PFSK-1 (cell line): Measurements from ENCODE around the gene FARS2.

Experiments used
- POLR2AphosphoS5 ChIP-seq: IDR thresholded peaks from 2 replicates; pipeline ENCODE4 v1.6.1; 2012; ENCODE audit warnings: low read depth, mild to moderate bottlenecking, control low read depth, low read length, moderate library complexity
- REST ChIP-seq, 2 experiments: IDR thresholded peaks; 2 replicates each; pipeline versions ENCODE4 v1.6.1 to v1.8.0; 2011 to 2012; ENCODE audit warnings: low read depth in 2 of 2, low read length in 2 of 2, control low read depth in 1 of 2, inconsistent platforms in 1 of 2, mild to moderate bottlenecking in 1 of 2, moderate library complexity in 1 of 2; ENCODE audit not compliant: insufficient read depth in 1 of 2
- SIN3A ChIP-seq: IDR thresholded peaks from 2 replicates; pipeline ENCODE4 v1.6.1; 2012; ENCODE audit warnings: mild to moderate bottlenecking, low read length, moderate library complexity, borderline replicate concordance; ENCODE audit not compliant: insufficient read depth
- TAF1 ChIP-seq: IDR thresholded peaks from 2 replicates; pipeline ENCODE4 v1.6.1; 2012; ENCODE audit warnings: low read length, control low read depth, borderline replicate concordance; ENCODE audit not compliant: insufficient read depth

- no peak for TF ChIP-seq TAF1
- TF ChIP-seq POLR2AphosphoS5: no peak
- no peak for TF ChIP-seq SIN3A
- TF ChIP-seq REST (IDR thresholded peaks at IDR 0.05; ENCODE audit: insufficient read depth in 1 of 2, low read depth in 2 of 2, low read length in 2 of 2): no peak
Observed at GRCh38 chr6:5276581-5276980, 15.3 kb downstream of the FARS2 start.
